Loucy (cell line): ENCODE measurements around the gene CNPY3.

ENCODE experiments used
- EZH2phosphoT487 ChIP-seq: fragments of 200-600 bp; IDR thresholded peaks from 2 replicates; pipeline ENCODE4 v1.6.1; 2018; ENCODE audit warnings: antibody characterized with exemption, mild to moderate bottlenecking, moderate library complexity, borderline replicate concordance
- TF ChIP-seq, protein P1 (sequence below): fragments of 200-600 bp; sonication (generic); conservative IDR thresholded peaks from 2 replicates; pipeline ENCODE4 v1.5.1; 2014; ENCODE audit warnings: mild to moderate bottlenecking, antibody characterized with exemption, low read length

DNA sequence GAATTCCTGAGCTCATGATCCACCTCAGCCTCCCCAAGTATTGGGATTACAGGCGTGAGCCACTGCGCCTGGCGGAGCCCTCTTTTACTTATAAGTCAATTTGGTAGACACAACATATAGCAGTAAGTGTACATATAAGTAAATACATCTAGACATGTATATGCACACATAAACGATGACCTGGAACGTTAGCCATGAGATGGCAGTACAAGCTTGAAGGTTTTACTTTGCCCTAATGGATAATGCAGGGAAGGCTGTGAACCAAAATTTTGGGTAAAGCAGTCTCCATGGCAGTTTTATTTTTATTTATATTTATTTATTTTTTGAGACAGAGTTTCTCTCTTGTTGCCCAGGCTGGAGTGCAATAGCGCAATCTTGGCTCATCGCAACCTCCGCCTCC lies 28.8 kb downstream of the CNPY3 start:
- TF ChIP-seq, protein P1, sequence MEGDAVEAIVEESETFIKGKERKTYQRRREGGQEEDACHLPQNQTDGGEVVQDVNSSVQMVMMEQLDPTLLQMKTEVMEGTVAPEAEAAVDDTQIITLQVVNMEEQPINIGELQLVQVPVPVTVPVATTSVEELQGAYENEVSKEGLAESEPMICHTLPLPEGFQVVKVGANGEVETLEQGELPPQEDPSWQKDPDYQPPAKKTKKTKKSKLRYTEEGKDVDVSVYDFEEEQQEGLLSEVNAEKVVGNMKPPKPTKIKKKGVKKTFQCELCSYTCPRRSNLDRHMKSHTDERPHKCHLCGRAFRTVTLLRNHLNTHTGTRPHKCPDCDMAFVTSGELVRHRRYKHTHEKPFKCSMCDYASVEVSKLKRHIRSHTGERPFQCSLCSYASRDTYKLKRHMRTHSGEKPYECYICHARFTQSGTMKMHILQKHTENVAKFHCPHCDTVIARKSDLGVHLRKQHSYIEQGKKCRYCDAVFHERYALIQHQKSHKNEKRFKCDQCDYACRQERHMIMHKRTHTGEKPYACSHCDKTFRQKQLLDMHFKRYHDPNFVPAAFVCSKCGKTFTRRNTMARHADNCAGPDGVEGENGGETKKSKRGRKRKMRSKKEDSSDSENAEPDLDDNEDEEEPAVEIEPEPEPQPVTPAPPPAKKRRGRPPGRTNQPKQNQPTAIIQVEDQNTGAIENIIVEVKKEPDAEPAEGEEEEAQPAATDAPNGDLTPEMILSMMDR = no peak
- no peak for TF ChIP-seq EZH2phosphoT487
